SKM-1 (cell line): ENCODE results near the gene AMPH.

Experiments used
- DNase-seq: peaks from one replicate; lab custom pipeline; 2025; ENCODE audit not compliant: unreplicated experiment; lab: John Stamatoyannopoulos, UW

AMPH gene

DNA sequence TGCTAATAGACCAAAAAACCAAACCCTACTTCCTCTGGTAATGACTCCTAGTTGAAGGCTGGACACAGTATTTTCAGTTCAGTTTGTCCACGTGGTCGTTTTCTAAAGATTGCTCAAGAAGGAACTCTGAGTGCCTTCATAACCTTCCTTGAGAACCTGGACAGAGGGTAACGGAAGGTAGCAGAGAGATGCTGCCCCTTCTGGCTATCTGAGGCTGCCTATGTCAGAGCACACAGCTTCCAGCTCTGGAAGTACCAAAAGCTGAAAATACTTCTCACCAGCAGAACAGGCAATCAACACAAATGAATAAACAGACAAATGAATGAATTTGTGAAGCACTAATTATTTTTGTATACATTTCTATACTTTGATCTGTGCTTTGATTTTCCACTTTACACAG lies 85.2 kb downstream of the AMPH start:
- no peak for DNase-seq

DNA sequence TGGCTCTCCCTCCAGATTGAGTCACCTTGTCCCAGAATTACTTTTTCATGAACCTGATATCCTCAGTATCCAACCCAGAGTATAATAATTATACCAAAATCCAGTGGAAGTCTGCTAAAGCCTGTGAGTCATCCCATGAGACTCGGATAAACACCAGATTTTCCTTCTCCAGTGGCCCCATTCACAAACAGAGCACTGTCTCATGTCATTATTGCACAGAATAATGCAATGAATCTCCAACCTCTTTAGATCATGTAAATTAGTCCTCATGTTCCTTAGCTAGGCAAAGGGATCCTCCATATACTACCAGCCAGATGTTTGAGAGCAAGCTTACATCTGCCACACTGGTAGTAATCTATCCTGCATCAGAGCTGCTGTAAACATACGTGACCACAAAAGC lies 89.0 kb downstream of the AMPH start:
- DNase-seq: no peak

DNA sequence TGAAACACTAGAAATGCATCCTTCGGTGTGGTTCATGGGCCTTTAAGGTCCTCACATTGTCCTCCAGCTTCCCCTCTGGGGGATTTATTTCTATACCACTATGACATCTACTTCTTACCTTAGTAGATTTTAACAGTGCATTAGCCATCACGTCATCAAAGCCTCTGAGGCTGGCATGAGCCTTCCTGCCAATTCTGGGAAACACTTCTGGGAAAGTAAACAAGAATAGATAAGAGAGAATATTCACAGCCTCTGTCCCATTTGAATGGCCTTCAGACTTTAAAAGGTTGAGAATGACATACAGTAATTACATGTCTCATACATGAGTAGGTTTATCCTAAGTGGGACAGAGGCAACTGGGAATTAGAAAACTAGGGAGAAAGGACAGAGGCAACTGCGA lies 89.7 kb downstream of the AMPH start:
- DNase-seq: no peak

DNA sequence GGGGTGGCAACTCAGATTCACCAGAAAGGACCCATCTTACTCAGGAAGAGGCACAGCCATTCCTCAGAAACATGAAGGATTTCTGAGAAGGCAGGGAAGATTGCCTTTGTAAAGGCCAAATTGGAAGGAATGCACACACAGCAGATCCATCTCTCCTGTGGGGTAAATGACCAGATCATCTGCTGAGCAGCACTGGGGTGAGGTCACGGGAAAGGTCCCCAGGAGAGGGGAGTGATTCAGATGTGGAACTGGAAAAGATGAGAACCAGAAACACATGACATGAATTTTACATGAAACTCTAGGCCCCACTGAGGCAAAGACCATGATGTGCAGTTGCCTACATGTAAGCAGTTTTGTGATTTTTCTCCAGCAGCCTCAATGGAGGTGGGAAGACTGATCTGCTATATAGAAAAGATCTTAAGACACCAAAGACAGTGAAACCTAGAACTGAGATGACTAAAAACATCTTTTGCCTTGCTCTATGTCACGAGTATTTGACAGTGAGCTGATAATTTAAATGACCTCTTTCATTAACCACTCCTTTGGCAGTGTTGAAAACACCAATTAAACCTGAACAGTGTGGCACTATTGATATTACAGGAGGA lies 91.6 kb downstream of the AMPH start:
- DNase-seq: no peak

DNA sequence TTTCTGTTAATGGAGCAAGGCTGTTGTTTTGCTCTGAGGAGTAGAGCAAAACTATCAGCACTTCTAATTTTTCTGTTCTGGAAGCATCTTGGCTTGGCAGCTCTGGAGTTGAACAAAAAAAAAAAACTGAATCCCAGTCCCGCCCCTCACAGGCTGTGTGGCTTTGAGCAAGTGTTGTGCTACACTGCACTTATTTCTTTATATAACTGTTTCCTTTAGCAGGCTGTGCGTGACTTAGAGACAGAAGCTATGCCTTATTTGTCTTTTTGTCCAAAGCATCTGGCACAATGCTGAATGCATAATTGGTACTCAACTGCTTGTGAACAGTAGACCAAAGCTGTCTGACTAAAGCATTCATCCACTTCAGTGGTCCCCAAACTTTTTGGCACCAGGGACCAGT lies 96.1 kb downstream of the AMPH start:
- DNase-seq: no peak

DNA sequence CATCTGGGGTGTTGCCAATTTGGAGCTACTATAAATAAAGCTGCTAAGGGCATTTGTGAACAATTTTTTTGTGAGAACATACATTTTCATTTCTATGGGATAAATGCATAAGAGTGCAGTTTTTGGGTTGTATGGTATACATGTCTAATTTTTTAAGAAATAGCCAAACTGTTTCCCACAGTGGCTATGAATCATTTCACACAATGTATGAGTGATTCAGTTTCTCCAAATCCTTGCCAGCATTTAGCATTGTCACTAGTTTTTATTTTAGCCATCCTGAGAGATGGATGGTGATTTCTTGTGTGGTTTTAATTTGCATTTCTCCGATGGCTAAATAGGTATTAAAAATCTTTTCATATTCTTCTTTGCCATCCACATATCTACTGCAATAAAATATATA lies 105.3 kb downstream of the AMPH start:
- DNase-seq: no peak

- no peak for DNase-seq
Measured at GRCh38 chr7:38524786-38525185, 106.4 kb downstream of the AMPH start.

GRCh38 chr7:38520741-38521140 lies 110.4 kb downstream of the AMPH start:
- no peak for DNase-seq

- DNase-seq: no peak
Measured at GRCh38 chr7:38518541-38518940, 112.6 kb downstream of the AMPH start.

DNA sequence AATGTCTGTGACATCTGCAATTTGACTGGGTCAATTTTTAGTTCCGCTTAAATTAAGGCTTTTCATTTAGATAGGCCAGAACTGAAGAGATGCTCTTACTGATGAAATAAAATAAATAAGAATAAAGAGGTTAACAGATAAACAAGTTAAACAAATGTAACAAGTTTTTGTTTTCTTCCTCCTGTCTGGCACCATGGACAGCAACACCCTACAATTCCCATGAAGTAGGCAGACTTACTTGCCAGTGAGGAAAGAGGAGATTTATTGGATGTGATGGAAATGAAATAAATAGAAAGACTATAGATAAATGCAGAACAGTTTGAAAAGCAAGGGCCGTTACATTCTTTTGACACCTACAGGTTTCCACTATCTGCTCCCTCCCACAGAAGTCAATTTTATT lies 118.5 kb downstream of the AMPH start:
- no peak for DNase-seq

- DNase-seq: no peak
Measured at GRCh38 chr7:38512291-38512690, 118.9 kb downstream of the AMPH start.

DNA sequence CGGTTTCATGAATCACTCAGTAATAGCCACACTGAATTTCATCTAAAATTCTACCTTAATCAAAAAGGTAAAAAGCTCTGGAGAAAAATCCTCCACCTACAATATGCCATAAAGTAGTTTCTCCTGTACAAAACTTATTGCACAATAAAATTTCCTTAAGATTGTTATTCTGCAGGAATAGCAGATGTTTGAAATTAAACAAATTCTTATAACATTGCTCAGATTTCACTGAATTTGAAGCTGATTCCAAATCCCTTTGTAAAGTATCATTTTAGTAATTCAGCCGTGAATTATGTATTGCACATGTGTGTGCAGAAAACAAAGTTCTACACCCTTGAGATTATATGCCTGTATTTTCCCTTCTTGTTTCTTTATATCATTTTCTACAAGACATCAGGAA lies 123.8 kb downstream of the AMPH start:
- DNase-seq: no peak

GRCh38 chr7:38506756-38507155 lies 124.4 kb downstream of the AMPH start:
- DNase-seq: no peak

DNA sequence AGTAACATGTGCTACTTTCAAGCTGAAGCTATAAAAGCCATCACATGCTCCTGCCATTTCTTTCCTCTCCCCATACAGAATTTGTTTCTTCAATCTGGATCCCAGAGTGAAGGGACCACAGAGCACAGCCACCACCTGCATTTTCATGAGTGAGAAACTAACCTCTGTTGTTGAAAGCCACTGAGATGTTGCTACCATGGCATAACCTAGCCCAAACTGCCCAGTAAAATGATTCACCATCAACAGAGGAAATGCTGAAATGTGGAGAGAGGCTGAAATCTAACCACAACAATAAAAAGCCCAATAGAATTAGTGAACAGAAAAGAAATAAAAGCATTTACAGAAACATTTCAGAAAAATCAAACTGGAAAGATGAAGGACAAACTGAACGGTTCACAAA lies 125.2 kb downstream of the AMPH start:
- no peak for DNase-seq

GRCh38 chr7:38504684-38505083 lies 126.5 kb downstream of the AMPH start:
- no peak for DNase-seq

DNA sequence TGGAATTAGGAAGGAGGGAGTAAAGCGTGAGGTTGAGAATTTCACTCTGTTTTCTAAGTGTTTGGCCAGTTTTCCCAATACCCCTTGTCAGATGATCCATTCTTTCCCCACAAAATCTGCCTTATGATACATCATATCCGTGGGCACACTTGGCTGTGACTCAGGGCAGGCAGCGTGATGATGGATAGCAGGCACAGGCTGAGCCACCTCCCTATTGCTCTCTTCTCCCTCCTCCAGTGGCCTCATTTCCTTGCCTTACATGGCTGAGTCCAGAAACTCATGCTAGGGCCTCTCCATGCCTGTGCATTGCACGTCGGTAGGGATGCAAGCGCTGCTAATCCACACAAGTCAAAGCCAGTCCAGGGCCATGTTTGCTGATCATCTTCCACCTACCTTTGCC lies 128.3 kb downstream of the AMPH start:
- DNase-seq: no peak

GRCh38 chr7:38502289-38502688 lies 128.9 kb downstream of the AMPH start:
- DNase-seq: no peak

DNA sequence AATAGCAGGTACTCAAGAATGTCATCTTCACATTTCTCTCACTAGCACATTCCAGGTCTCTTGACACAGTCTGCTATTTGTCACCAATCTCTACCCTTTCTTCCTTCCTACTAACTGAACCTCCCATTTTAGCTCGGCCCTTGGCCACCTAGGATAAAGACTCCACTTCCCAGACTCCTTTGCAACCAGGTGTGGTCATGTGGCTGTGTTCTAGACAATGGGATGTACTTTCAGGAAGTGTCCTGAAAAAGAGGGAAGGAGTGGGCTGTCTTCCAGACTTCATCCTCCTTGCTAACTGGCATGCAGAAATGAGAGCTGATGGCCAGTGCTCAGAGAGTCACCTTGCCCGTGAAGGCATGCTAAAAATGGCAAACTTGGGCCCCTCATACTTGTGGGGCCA lies 139.2 kb downstream of the AMPH start:
- no peak for DNase-seq

DNA sequence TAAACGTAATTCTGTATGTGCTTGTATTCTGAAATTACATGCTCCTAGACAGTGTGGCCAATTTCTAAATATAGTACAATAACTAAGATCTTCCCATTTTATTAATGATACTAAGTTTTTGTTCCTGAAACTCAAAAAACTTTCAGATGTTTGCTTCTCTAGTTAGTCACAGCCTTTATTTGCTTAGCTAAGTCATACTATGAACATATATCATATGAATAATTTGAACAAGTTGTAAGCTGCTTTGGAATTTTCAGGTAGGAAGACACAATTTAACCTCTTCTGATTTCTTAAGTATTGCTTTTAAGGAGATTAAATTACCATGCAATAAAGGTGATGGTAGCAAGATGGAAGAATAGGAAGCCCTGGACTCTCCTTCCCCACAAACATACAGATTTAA lies 148.7 kb downstream of the AMPH start:
- no peak for DNase-seq

- no peak for DNase-seq
Measured at GRCh38 chr7:38481401-38481800, 149.8 kb downstream of the AMPH start.

DNA sequence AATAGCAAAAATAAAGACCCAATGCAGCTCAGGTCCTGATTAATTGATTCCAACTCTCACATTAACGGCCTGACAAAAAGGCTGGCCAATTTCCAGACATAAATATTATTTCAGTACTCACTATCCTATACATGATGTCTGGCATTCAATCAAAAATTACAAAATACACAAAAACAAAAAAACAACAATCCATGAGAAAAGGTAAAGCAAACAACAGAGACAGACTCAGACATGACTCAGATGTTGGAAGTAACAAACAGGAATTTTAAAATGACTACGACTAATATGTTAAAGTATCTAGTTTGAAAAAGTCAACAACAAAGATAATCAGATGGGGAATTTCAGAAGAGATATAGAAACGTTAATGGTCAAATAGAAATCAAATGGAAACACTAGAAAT lies 152.8 kb downstream of the AMPH start:
- DNase-seq: no peak

GRCh38 chr7:38477333-38477732 lies 153.8 kb downstream of the AMPH start:
- no peak for DNase-seq

- no peak for DNase-seq
Measured at GRCh38 chr7:38476764-38477163, 154.4 kb downstream of the AMPH start.

DNA sequence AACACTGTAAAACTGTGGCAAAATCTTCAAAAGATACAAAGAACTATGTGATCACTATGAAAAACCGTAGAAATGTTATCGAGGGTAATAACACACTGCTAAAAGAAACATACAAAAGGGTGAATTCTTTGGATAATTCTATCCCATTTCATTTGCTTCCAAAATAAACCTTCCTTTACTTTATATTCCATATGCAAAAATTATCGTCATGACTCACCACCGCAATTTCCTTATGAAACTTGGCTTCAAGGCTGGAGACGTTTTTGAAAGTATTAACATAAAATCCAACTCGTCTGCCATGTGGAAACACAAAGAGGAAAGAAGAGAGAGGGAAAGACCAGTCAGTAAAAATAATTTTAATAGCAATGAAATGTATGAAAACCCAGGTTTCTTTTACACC lies 165.2 kb downstream of the AMPH start:
- no peak for DNase-seq
